Smooth muscle cell (in vitro differentiated cells): Measurements from ENCODE around the gene EZR. TPM values are rescaled to one million over a fixed set of nuclear protein-coding genes. Genes with fewer than 3 reads are reported as not detected.

Experiments
- DNase-seq: peaks from one replicate; lab custom pipeline; 2025; ENCODE audit not compliant: unreplicated experiment; lab: John Stamatoyannopoulos, UW
- H2AFZ ChIP-seq: fragments of 200-600 bp; sonication (generic); 2 replicates; pipeline ENCODE4 v1.6.0; 2016; ENCODE audit warnings: antibody characterized with exemption, low read depth, mild to moderate bottlenecking
- H3F3A ChIP-seq: fragments of 200-600 bp; sonication (generic); 2 replicates; pipeline ENCODE4 v1.6.0; 2017; ENCODE audit warnings: antibody characterized with exemption, low read depth
- H3K27ac ChIP-seq: fragments of 200-600 bp; sonication (generic); 2 replicates; pipeline ENCODE4 v1.5.1; 2016; ENCODE audit warnings: low read depth, mild to moderate bottlenecking
- H3K27me3 ChIP-seq: fragments of 200-600 bp; sonication (generic); 2 replicates; pipeline ENCODE4 v1.6.1; 2016; ENCODE audit warnings: low read depth, mild to moderate bottlenecking
- H3K36me3 ChIP-seq: fragments of 200-600 bp; sonication (generic); 2 replicates; pipeline ENCODE4 v1.5.1; 2016; ENCODE audit warnings: low read depth
- H3K4me1 ChIP-seq: fragments of 200-600 bp; sonication (generic); 2 replicates; pipeline ENCODE4 v1.5.1; 2016; ENCODE audit warnings: low read depth
- H3K4me2 ChIP-seq: fragments of 200-600 bp; sonication (generic); 2 replicates; pipeline ENCODE4 v1.6.0; 2016; ENCODE audit warnings: mild to moderate bottlenecking
- H3K4me3 ChIP-seq: fragments of 200-600 bp; sonication (generic); 2 replicates; pipeline ENCODE4 v1.5.1; 2016; ENCODE audit warnings: mild to moderate bottlenecking
- H3K79me2 ChIP-seq: fragments of 200-600 bp; sonication (generic); 2 replicates; pipeline ENCODE4 v1.6.0; 2016; ENCODE audit warnings: low read depth, mild to moderate bottlenecking
- H3K9ac ChIP-seq: fragments of 200-600 bp; sonication (generic); 2 replicates; pipeline ENCODE4 v1.6.0; 2016; ENCODE audit warnings: low read depth
- H3K9me3 ChIP-seq: fragments of 200-600 bp; sonication (generic); replicated peaks from 2 replicates; pipeline ENCODE4 v1.5.1; 2016; ENCODE audit warnings: low read depth
- H4K20me1 ChIP-seq: fragments of 200-600 bp; sonication (generic); 2 replicates; pipeline ENCODE4 v1.6.0; 2016; ENCODE audit warnings: low read depth
- CTCF ChIP-seq: fragments of 200-600 bp; sonication (generic); IDR thresholded peaks from 2 replicates; pipeline ENCODE4 v1.5.1; 2017; ENCODE audit warnings: borderline replicate concordance, mild to moderate bottlenecking, antibody characterized with exemption; ENCODE audit not compliant: insufficient read depth, poor library complexity, severe bottlenecking
- WGBS: methylation state at CpG from one replicate; pipeline ENCODE4 v1.1.7; 2016; ENCODE audit warnings: low lambda C conversion rate; 5-methylcytosine and 5-hydroxymethylcytosine counted together
- polyA plus RNA-seq: library from polyadenylated mRNA; unstranded; fragments of >200 nt; fragmentation: Nextera tagmentation; extraction: Ambion mirVana; gene quantifications from 2 replicates; pipeline ENCODE4 v1.2.1, GENCODE V29; 2016
- total RNA-seq: library from RNA; depleted of rRNA; stranded (reverse); fragments of >200 nt; gene quantifications from 2 replicates; pipeline ENCODE4 v1.2.3, GENCODE V29; 2014

The EZR gene
- total and polyA plus RNA-seq, 2 experiments from 2014 or later = 55.0 to 113 TPM

DNA sequence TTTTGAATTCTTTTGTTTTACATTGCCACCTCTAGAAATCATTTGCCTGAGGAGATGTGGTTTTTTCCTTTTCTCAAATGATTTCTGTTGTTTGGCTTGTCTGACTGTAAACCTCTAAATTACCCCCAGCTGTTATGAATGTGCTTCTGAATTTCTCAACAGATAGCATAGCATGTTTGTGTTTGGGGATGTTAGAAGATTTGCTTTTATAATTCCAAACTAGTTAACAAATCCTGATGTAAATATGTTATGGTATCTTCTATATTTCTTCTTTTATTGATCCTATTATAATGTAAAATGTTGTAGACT, 31.6 kb upstream of the EZR start:
- peak overlapping the region; percentile 32 for H3K4me3 ChIP-seq
- H3K36me3 ChIP-seq = no peaks in the 10 kb centered on the region
- H3K27me3 ChIP-seq = no peaks in the 10 kb centered on the region
- DNase-seq = no peak
- H3K9me3 ChIP-seq = no peaks in the 10 kb centered on the region
- H3K9ac ChIP-seq = peak overlapping the region; percentile 97
- H3K27ac ChIP-seq = peak overlapping the region; percentile 99
- H3K79me2 ChIP-seq = no peaks in the 10 kb centered on the region
- peaks cover 18% of the 10 kb centered on the region for H3K4me1 ChIP-seq
- H2AFZ ChIP-seq = no peak overlapping the region
- H3K4me2 ChIP-seq = peak overlapping the region; percentile 76
- H4K20me1 ChIP-seq = no peaks in the 10 kb centered on the region
- no peak for TF ChIP-seq CTCF
- peaks cover 6% of the 10 kb centered on the region for H3F3A ChIP-seq

- Histone ChIP-seq H2AFZ (no peak overlapping the region), H3K9ac (peak overlapping the region; percentile 97), H3K27me3 (no peaks in the 10 kb centered on the region), H4K20me1 (no peaks in the 10 kb centered on the region), H3K27ac (peak overlapping the region; percentile 99), H3K4me2 (peak overlapping the region; percentile 76), H3K79me2 (no peaks in the 10 kb centered on the region), H3F3A (peaks cover 6% of the 10 kb centered on the region), H3K36me3 (no peaks in the 10 kb centered on the region), H3K4me1 (peaks cover 18% of the 10 kb centered on the region), H3K4me3 (peak overlapping the region; percentile 32), H3K9me3 (no peaks in the 10 kb centered on the region)
- WGBS = 21% methylated on average over 9 of the region's 9 CpGs
- no peak for DNase-seq
- TF ChIP-seq CTCF = no peak
Observed at GRCh38 chr6:158849899-158850806, 31.0 kb upstream of the EZR start.

GRCh38 chr6:158848490-158848895, 29.3 kb upstream of the EZR start:
- Histone ChIP-seq H2AFZ (no peak overlapping the region), H3K9me3 (no peaks in the 10 kb centered on the region)
- no peak for DNase-seq

More at GRCh38 chr6:158848490-158848895, 29.3 kb upstream of the EZR start:
- Histone ChIP-seq H3K27me3 (no peaks in the 10 kb centered on the region), H3K79me2 (no peaks in the 10 kb centered on the region), H3F3A (peaks cover 6% of the 10 kb centered on the region), H4K20me1 (no peaks in the 10 kb centered on the region), H3K9ac (no peak overlapping the region), H3K4me1 (peaks cover 7% of the 10 kb centered on the region), H3K4me3 (no peak overlapping the region), H3K4me2 (no peak overlapping the region), H3K27ac (peak overlapping the region; percentile 99), H3K36me3 (no peaks in the 10 kb centered on the region)
- WGBS = 94% methylated on average over 7 of the region's 7 CpGs
- TF ChIP-seq CTCF = no peak
